ENCODE data around the gene MT3.

The MT3 gene

GRCh38 chr16:56630134-56630533 is 40.8 kb downstream of the MT3 start:
- TF ChIP-seq CTCF (IDR thresholded peaks at IDR 0.05; ENCODE audit: low read depth, low read length, missing control alignments), result no peak
- no peak for DNase-seq (ENCODE audit: low read depth)
- in situ Hi-C loops (cut with HindIII; ENCODE audit: low sequenced_read_pairs), result no loop called here
- H3K4me3 ChIP-seq (ENCODE audit: low read depth, low read length), result no peak overlapping the region

- no peak for DNase-seq (ENCODE audit: low read depth)
- TF ChIP-seq CTCF (IDR thresholded peaks at IDR 0.05; ENCODE audit: low read depth, low read length, missing control alignments), result no peak
- H3K4me3 ChIP-seq (ENCODE audit: low read depth, low read length), result no peak overlapping the region
- in situ Hi-C loops (cut with HindIII; ENCODE audit: low sequenced_read_pairs), result no loop called here
Measured at GRCh38 chr16:56631197-56631596, 41.9 kb downstream of the MT3 start.

GRCh38 chr16:56631832-56632155 is 42.5 kb downstream of the MT3 start:
- in situ Hi-C loops (cut with HindIII; ENCODE audit: low sequenced_read_pairs), result no loop called here
- no peak for TF ChIP-seq CTCF (IDR thresholded peaks at IDR 0.05; ENCODE audit: low read depth, low read length, missing control alignments)
- H3K4me3 ChIP-seq (ENCODE audit: low read depth, low read length), result peak overlapping the region; percentile 38
- no peak for DNase-seq (ENCODE audit: low read depth)

GRCh38 chr16:56632156-56632847 is 43.0 kb downstream of the MT3 start, which contains the start of gene MT1M:
Gene MT1M (plus strand): TSS chr16:56632659. CDS start chr16:56632732, 73 bp downstream.
- H3K4me3 ChIP-seq (ENCODE audit: low read depth, low read length), result peak within 1 kb of the TSS; percentile 38
- DNase-seq (ENCODE audit: low read depth), result no peak
- no peak for TF ChIP-seq CTCF (IDR thresholded peaks at IDR 0.05; ENCODE audit: low read depth, low read length, missing control alignments)
- in situ Hi-C loops (cut with HindIII; ENCODE audit: low sequenced_read_pairs), result no loop called here

GRCh38 chr16:56632848-56633365 is 43.6 kb downstream of the MT3 start:
- DNase-seq (ENCODE audit: low read depth), result no peak
- in situ Hi-C loops (cut with HindIII; ENCODE audit: low sequenced_read_pairs), result no loop called here
- peak overlapping the region; percentile 38 for H3K4me3 ChIP-seq (ENCODE audit: low read depth, low read length)
- no peak for TF ChIP-seq CTCF (IDR thresholded peaks at IDR 0.05; ENCODE audit: low read depth, low read length, missing control alignments)

- TF ChIP-seq CTCF (IDR thresholded peaks at IDR 0.05; ENCODE audit: low read depth, low read length, missing control alignments), result no peak
- in situ Hi-C loops (cut with HindIII; ENCODE audit: low sequenced_read_pairs), result no loop called here
- no peak overlapping the region for H3K4me3 ChIP-seq (ENCODE audit: low read depth, low read length)
Measured at GRCh38 chr16:56633535-56633934, 44.2 kb downstream of the MT3 start.

More at GRCh38 chr16:56633535-56633934, 44.2 kb downstream of the MT3 start:
- no peak for DNase-seq (ENCODE audit: low read depth)

Measured in astrocyte of the cerebellum (primary cell).